HG03378 (cell line): Measurements from ENCODE around the gene AHDC1.

Experiments used
- ATAC-seq: cut with Tn5 transposase; IDR thresholded peaks from one replicate; pipeline ENCODE4 v1.9.1; 2021; ENCODE audit warnings: mild to moderate bottlenecking, moderate library complexity; ENCODE audit not compliant: unreplicated experiment

AHDC1 gene

GRCh38 chr1:27615346-27616192, 11.6 kb upstream of the AHDC1 start:
- no peak for ATAC-seq

GRCh38 chr1:27614625-27615344, 10.8 kb upstream of the AHDC1 start:
- ATAC-seq, result no peak

DNA sequence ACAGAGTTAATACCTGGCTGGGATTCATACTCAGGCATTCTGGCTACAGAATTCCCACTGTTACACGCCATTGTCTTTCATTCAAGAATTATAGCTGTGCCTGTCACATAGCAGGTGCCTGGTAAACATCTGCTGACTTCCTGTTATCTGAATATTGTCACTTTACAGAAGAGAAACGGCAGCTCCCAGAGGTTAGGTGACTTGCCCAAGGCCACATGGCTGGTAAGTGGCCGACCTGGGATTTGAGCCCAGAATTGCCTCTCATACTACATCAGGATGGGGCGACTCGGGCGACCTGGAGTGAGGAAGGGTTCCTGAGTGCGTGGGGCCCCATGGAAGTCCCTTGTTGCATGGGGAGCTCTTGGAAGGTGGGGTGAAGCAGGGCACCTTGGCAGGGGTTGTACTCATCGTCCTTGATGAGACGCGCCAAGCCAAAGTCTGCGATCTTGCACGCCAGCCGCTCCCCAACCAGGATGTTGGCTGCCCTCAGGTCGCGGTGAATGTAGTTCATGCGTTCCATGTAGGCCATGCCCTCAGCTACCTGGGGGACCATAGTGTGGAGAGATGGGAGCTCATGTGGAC, 10.2 kb upstream of the AHDC1 start:
- no peak for ATAC-seq

GRCh38 chr1:27612718-27613117, 8.8 kb upstream of the AHDC1 start:
- ATAC-seq, result no peak

GRCh38 chr1:27611450-27611849, 7.5 kb upstream of the AHDC1 start:
- no peak for ATAC-seq

- ATAC-seq, result no peak
Observed at GRCh38 chr1:27609618-27610240, 5.8 kb upstream of the AHDC1 start.

DNA sequence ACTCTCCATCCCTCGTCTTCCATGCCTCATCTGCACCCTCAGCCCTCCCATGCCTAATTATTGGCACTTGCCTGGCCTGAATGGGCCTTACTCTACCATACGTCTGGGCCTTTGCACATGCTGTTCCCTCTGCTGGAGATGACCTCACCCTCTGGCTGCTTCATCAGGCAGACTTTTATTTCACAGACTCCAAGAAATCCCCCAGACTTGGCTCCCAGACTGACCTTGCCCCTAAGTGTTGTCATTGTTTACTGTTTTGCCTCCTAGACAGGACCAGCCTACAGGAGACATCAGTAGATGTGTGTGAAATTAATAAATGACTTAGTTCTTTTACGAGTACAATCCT, 5.2 kb upstream of the AHDC1 start:
- no peak for ATAC-seq

- no peak for ATAC-seq
Observed at GRCh38 chr1:27607239-27607804, 3.4 kb upstream of the AHDC1 start.

DNA sequence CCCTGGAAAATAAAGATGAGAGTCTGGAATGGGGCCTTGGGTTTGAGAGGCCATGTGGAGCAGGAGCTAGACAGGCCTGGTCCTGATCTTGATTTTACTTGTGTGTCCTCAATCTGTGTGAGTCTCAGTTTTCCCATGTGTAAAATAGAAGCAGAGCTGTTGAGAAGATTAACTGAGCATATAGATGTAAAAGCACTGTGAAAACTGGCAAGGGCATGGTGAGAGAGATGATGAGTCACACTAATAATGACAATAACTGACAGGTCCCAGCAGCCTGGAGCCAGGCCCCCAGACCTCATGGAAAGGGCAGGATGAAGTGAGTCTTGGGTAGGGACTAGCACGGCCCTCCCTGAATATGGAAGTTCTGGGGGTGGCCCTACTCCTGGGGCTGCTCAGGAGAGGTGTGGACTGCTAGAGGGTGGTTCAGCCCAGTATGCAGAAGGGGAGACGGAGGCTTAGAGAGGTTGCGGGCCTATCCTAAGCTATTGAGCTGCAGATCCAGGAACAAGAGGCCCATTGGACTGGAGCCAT, 2.8 kb upstream of the AHDC1 start:
- no peak for ATAC-seq

DNA sequence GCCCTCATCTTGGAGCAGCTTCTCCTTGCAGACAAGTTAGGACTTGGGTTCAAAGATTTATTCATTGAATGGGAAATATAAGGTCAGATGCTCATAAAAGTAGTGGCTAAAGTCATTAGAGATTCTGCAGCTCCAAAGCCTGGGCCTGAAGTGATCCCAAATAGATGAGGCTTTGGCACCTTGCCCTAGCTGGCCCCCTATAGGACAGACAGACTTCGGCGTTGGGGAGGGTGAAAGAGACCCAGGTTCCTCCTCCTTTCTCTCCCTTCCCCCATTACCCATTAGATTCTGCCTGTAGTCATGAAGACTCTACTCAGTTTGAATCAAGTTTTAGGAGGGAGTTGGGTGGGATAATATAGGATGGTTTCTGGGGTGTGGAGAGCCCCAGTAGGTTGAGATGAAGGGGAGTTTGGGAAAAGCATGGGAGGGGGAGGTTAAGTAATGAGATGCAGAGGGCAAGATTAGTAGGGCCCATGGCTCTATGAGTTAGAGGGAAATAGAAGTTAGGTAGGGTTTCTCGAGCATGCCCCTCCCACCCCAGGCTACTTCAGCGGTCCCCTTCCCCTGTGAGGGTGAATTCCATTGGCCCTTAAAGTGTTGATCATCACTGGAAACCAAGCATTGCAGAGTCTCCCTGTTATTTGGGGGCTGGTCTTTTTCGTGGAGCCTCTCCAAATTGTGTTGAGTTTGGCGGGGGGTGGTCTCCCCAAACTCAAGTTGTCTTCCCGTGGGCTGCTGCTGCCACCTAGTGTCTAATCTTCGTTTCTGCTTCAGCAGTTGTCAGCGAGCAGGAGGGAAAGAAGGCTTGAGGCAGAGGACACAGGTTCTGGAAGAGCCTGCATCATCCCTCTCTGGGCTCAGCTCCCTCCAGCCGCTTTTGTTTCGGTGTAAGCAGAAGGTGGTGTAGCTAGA, 2.1 kb upstream of the AHDC1 start:
- ATAC-seq, result no peak

- ATAC-seq, result no peak
Observed at GRCh38 chr1:27605300-27605766, 1.4 kb upstream of the AHDC1 start.

- ATAC-seq, result no peak
Observed at GRCh38 chr1:27604579-27605299, 795 bp upstream of the AHDC1 start.

- ATAC-seq, result no peak
Observed at GRCh38 chr1:27603309-27603680, 649 bp downstream of the AHDC1 start.

GRCh38 chr1:27602462-27603308, 1.3 kb downstream of the AHDC1 start:
- ATAC-seq, result no peak

- no peak for ATAC-seq
Observed at GRCh38 chr1:27601771-27602461, 2.0 kb downstream of the AHDC1 start.

- ATAC-seq, result no peak
Observed at GRCh38 chr1:27601321-27601770, 2.6 kb downstream of the AHDC1 start.

DNA sequence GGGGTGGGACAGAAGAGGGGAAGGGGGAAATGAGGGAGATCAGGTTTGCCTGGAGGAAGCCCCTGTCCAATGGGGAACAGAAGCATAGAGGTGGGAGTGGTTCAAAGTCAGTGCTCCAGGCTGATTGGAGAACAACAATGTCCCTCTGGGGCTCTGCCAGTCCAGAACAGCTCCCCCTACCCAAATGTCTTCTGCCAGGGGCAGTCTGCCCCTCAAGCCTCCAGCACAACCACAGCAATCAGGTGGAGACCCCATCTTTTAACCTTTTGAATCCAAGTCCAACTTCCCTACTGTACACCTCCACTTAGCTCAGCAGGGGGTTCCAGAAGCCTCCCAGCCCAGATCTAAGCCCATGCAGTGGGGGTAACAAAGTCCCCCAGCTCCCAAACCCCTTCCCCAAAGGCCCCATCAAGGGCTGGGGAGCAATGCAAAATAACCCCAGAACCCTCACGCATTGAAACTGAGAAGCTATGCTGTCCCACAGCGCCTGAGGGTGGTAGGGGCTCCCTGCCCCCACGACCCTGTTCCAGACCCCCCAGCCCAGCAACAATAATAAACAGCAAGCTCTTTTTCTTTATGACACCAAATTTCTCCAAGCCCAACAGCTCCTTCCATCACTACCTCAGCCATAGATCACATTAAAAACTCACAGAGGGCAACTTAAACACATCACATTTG, 3.3 kb downstream of the AHDC1 start:
- ATAC-seq, result no peak
